GM19035 (cell line): ENCODE data around the gene MARVELD2.
"Not testable (repeated sequence)": the region's sequence is repeated elsewhere in the genome, so short reads cannot be mapped to it uniquely, and the experiment has no call there.

Experiments
- ATAC-seq: cut with Tn5 transposase; IDR thresholded peaks from one replicate; pipeline ENCODE4 v1.9.1; 2021; ENCODE audit not compliant: unreplicated experiment

The MARVELD2 gene

GRCh38 chr5:69444127-69444754 lies 29.3 kb downstream of the MARVELD2 start:
- ATAC-seq: no peak

- ATAC-seq: no peak
Measured at GRCh38 chr5:69449511-69449910, 34.6 kb downstream of the MARVELD2 start.

DNA sequence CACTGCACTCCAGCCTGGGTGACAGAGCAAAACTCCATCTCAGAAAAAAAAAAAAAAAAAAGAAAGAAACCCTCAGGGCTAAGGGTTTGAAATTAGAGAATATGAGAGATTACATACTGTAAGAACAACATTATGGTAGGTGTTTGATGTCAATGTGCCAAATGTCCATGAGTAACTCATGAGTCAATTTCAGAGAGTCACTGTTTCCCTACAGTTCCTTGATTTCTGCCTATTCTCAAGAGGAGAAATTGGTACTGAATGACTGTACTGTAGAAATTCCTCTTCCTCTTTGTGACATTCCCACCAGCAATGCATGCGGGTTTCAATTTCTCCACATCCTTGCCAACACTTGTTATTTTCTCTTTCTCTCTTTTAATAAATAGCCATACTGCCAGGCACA lies 35.2 kb downstream of the MARVELD2 start:
- no peak for ATAC-seq

- ATAC-seq: not testable (repeated sequence)
Measured at GRCh38 chr5:69450527-69450926, 35.6 kb downstream of the MARVELD2 start.

DNA sequence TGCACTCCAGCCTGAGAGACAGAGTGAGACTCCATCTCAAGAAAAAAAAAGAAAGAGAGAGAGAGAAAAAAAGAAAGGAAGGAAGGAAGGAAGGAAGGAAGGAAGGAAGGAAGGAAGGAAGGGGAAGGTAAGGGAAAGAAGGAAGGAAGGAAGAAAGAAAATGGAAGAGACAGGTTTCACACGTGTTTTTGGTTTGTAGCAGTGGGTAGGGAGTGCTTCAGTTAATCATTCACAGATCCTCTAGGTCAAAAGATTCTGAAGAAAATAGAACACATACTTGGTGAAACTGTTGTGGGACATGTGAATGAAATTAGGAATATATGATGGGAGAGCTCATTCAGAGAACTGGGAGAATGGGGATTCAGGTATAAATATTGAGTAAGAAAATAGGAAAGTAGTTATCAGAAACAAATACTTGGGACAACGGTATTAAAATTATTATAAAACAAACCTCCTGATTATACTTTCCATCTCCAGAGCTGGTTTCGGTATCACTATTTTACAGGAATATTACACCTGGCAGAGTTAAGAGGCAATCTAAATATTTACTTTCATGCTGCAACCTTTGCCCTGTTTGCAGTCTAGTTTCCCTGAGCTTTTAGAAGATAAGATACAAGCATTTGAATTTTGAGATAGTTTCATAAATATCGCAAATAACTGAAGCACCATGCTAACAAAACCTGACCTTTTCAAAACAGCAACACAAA lies 37.2 kb downstream of the MARVELD2 start:
- no peak for ATAC-seq

- ATAC-seq: not testable (repeated sequence)
Measured at GRCh38 chr5:69453487-69453886, 38.6 kb downstream of the MARVELD2 start.

- ATAC-seq: no peak
Measured at GRCh38 chr5:69454460-69455249, 39.7 kb downstream of the MARVELD2 start.

DNA sequence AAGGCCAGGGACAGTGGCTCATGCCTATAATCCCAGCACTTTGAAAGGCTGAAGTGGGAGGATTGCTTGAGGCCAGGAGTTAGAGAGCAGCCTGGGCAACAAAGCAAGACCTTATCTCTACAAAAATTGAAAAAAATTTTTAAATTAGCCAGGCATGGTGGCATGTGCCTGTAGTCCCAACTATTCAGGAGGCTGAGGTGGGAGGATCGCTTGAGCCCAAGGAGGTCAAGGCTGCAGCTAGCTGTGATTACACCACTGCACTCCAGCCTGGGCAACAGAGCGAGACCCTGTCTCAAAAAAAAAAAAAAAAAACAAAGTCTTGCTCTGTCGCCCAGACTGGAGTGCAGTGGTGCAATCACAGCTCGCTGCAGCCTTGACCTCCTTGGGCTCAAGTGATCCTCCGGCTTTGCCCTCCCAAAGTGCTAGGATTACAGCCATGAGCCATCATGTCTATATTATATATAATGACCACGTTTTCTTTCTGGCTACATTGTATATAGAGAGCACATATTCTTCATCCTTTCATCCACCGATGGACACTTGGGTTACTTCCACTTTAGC lies 40.6 kb downstream of the MARVELD2 start:
- not testable (repeated sequence) for ATAC-seq

DNA sequence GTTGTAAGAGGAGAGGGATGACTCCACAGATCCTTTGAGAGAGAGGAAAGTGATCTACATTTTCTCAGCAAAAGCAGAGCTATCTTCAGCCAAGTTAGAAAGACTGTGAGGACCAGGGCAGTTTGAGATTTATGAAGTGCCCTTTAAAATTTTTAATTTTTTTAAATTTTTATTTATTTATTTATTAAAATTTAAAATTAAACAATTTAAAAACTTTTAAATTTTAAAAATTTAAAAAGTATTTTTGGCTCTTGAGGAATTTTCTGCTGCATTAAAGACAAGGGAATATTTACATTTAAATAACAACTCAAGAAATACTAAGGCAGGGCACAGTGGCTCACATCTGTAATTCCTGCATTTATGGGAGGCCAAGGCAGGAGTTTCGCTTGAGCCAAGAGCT lies 47.3 kb downstream of the MARVELD2 start:
- ATAC-seq: no peak

DNA sequence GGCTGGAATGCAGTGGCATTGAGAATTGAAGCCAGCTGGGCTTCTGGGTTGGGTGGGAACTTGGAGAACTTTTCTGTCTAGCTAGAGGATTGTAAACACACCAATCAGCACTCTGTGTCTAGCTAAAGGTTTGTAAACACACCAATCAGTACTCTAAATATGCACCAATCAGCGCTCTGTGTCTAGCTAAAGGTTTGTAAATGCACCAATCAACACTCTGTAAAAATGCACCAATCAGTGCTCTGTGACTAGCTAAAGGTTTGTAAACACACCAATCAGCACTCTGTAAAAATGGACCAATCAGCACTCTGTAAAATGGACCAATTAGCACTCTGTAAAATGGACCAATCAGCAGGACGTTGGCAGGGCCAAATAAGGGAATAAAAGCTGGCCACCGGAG lies 51.5 kb downstream of the MARVELD2 start:
- not testable (repeated sequence) for ATAC-seq

GRCh38 chr5:69467442-69468225 lies 52.7 kb downstream of the MARVELD2 start:
- peak; percentile 93 for ATAC-seq

GRCh38 chr5:69468631-69469030 lies 53.7 kb downstream of the MARVELD2 start:
- no peak for ATAC-seq

DNA sequence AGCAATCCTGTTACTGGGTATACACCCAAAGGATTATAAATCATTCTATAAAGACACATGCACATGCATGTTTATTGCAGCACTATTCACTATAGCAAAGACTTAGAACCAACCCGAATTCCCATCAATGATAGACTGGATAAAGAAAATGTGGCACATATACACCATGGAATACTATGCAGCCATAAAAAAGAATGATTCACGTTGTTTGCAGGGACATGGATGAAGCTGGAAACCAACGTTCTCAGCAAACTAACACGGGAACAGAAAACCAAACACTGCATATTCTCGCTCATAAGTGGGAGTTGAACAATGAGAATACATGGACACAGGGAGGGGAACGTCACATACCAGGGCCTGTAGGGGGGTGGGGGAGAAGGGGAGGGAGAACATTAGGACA lies 56.6 kb downstream of the MARVELD2 start:
- ATAC-seq: not testable (repeated sequence)

DNA sequence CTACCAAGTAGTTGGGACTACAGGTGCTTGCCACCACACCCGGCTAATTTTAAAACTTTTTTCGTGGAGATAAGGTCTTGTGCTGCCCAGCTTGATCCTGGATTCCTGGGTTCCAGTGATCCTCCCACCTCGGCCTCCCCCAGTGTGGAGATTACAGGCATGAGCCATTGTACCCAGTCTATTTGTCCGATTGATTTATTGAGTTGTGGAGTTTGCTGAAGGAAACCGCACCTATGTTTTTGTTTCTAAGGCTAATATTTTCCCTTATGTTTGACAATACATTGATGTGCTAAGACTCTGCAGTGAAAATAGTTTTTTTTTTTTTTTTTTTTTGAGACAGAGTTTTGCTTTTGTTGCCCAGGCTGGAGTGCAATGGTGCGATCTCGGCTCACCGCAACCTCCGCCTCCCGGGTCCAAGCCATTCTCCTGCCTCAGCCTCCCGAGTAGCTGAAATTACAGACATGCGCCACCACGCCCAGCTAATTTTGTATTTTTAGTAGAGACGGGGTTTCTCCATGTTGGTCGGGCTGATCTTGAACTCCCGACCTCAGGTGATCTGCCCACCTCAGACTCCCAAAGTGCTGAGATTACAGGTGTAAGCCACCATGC lies 57.7 kb downstream of the MARVELD2 start:
- ATAC-seq: not testable (repeated sequence)

GRCh38 chr5:69477170-69477569 lies 62.3 kb downstream of the MARVELD2 start:
- ATAC-seq: no peak

DNA sequence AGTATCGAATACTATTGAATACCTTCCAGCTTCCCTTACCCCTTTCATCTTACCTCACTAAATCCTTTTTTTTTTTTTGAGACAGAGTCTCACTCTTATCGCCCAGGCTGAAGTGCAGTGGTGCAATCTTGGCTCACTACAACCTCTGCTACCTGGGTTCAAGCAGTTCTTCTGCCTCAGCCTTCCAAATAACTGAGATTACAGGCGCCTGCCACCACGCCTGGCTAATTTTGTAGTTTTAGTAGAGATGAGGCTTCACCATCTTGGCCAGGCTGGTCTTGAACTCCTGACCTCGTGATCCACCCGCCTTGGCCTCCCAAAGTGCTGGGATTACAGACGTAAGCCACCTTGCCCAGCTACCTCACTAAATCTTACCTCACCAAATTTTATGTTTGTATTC lies 63.4 kb downstream of the MARVELD2 start:
- ATAC-seq: not testable (repeated sequence)

- ATAC-seq: no peak
Measured at GRCh38 chr5:69484891-69485290, 70.0 kb downstream of the MARVELD2 start.

GRCh38 chr5:69485471-69485870 lies 70.6 kb downstream of the MARVELD2 start:
- ATAC-seq: no peak

GRCh38 chr5:69489246-69489645 lies 74.3 kb downstream of the MARVELD2 start:
- ATAC-seq: no peak

DNA sequence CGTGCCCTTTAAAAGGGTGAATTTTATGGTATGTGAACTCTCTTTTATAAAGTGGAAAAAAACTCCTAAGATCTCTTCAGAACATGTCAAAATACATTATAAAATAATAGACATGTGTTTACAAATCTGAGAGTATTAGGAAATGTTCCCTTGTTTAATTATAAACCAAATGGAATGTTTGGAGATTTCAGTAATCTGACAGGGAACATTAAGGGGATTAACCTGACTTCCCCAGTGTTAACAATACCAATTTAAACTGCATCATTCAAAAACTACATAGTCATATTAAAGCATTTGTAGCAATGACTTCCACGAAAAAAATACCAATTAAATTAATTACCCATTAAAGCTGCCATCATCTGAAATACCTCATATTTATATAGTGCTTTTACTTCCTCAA lies 76.1 kb downstream of the MARVELD2 start:
- no peak for ATAC-seq
